OCI-LY3 (cell line): ENCODE measurements around the gene BACH2.

Experiments used
- CTCF ChIP-seq: fragments of 200-600, 300-600 bp; sonication (generic); IDR thresholded peaks from 2 replicates; pipeline ENCODE4 v1.5.1; 2014; ENCODE audit warnings: antibody characterized with exemption, low read length, low read depth
- EZH2phosphoT487 ChIP-seq: fragments of 200-600 bp; shearing (Covaris generic); IDR thresholded peaks from 2 replicates; pipeline ENCODE4 v1.6.1; 2018; ENCODE audit warnings: antibody characterized with exemption, mixed run types, low read depth

- no peak for TF ChIP-seq CTCF
- no peak for TF ChIP-seq EZH2phosphoT487
Observed at GRCh38 chr6:89888871-89889270, 407.8 kb downstream of the BACH2 start.
